Brain microvascular endothelial cell (primary cell): ENCODE measurements around the gene B4GALNT3.

Source experiments
- DNase-seq: peaks from one replicate; pipeline ENCODE4 v3.0.0-alpha.2; 2020
- H3K27ac ChIP-seq: fragments of 250-450 bp; sonication (Bioruptor Pico); 2 replicates; pipeline ENCODE4 v1.5.1; 2020; ENCODE audit warnings: mild to moderate bottlenecking, moderate library complexity
- H3K27me3 ChIP-seq: fragments of 250-450 bp; sonication (Bioruptor Pico); replicated peaks from 2 replicates; pipeline ENCODE4 v1.5.1; 2020; ENCODE audit warnings: mild to moderate bottlenecking
- H3K36me3 ChIP-seq: fragments of 250-450 bp; sonication (Bioruptor Pico); replicated peaks from 2 replicates; pipeline ENCODE4 v1.5.1; 2020; ENCODE audit warnings: mild to moderate bottlenecking
- H3K4me3 ChIP-seq: 2 replicates; pipeline ENCODE4 v1.5.1; 2011; ENCODE audit warnings: low read depth, mild to moderate bottlenecking, control low read depth, low read length, moderate library complexity
- in situ Hi-C: cut with HindIII; loops from 2 replicates; pipeline ENCODE4 v1.10.0; 2017; ENCODE audit warnings: low sequenced_read_pairs, low pct_ligation_motif_present
- TF ChIP-seq, protein P1 (sequence below): IDR thresholded peaks from 2 replicates; pipeline ENCODE4 v1.5.1; 2011; ENCODE audit warnings: low read depth, mild to moderate bottlenecking, moderate library complexity, low read length, control low read depth, inconsistent platforms; ENCODE audit errors: missing control alignments

B4GALNT3 gene

GRCh38 chr12:447141-447540 is 12.6 kb upstream of the B4GALNT3 start:
- no peak for DNase-seq

GRCh38 chr12:449203-449602 is 10.5 kb upstream of the B4GALNT3 start:
- in situ Hi-C loops = no loop called here
- TF ChIP-seq, protein P1, sequence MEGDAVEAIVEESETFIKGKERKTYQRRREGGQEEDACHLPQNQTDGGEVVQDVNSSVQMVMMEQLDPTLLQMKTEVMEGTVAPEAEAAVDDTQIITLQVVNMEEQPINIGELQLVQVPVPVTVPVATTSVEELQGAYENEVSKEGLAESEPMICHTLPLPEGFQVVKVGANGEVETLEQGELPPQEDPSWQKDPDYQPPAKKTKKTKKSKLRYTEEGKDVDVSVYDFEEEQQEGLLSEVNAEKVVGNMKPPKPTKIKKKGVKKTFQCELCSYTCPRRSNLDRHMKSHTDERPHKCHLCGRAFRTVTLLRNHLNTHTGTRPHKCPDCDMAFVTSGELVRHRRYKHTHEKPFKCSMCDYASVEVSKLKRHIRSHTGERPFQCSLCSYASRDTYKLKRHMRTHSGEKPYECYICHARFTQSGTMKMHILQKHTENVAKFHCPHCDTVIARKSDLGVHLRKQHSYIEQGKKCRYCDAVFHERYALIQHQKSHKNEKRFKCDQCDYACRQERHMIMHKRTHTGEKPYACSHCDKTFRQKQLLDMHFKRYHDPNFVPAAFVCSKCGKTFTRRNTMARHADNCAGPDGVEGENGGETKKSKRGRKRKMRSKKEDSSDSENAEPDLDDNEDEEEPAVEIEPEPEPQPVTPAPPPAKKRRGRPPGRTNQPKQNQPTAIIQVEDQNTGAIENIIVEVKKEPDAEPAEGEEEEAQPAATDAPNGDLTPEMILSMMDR = no peak
- no peaks in the 10 kb centered on the region for H3K36me3 ChIP-seq
- H3K4me3 ChIP-seq = no peak overlapping the region
- H3K27ac ChIP-seq = no peak overlapping the region
- no peak for DNase-seq
- no peaks in the 10 kb centered on the region for H3K27me3 ChIP-seq

More at GRCh38 chr12:447141-447540, 12.6 kb upstream of the B4GALNT3 start:
- Histone ChIP-seq H3K4me3 (no peak overlapping the region), H3K27ac (no peak overlapping the region), H3K36me3 (no peaks in the 10 kb centered on the region), H3K27me3 (no peaks in the 10 kb centered on the region)
- in situ Hi-C loops = no loop called here
- TF ChIP-seq, protein P1 = no peak

GRCh38 chr12:450438-450837 is 9.3 kb upstream of the B4GALNT3 start:
- no peak for DNase-seq
- Histone ChIP-seq H3K4me3 (no peak overlapping the region), H3K27me3 (no peaks in the 10 kb centered on the region), H3K36me3 (no peaks in the 10 kb centered on the region), H3K27ac (no peak overlapping the region)
- in situ Hi-C loops = no loop called here
- TF ChIP-seq, protein P1 = no peak

DNA sequence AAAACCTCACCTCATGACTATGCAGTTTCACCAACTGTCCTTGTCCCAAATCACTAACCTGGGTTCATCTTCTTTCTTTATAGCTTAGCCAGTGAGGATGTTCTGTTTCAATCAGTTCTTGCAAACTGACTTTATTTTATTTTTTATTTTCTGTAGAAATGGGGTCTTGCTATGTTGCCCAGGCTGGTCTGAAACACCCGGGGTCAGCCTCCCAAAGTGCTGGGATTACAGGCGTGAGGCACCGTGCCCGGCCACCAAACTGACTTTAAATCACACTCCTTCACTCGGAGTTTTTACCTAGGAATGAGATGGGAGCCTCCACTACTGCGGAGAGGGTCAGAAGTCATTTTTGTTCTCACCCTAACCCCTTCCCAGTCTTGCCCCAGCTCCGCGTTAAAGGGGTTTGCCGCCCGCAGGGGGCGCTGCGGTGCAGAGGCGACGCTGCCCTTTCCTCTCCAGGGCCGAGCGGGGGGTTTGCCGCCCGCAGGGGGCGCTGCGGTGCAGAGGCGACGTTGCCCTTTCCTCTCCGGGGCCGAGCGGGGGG is 7.0 kb upstream of the B4GALNT3 start:
- DNase-seq = no peak
- Histone ChIP-seq H3K27me3 (peaks cover 4% of the 10 kb centered on the region), H3K4me3 (no peak overlapping the region), H3K27ac (no peak overlapping the region), H3K36me3 (no peaks in the 10 kb centered on the region)
- TF ChIP-seq, protein P1 = peak; percentile 35
- in situ Hi-C loops = no loop called here

GRCh38 chr12:454833-455232 is 4.9 kb upstream of the B4GALNT3 start:
- TF ChIP-seq, protein P1 = no peak
- H3K4me3 ChIP-seq = no peak overlapping the region
- peaks cover 19% of the 10 kb centered on the region for H3K27me3 ChIP-seq
- no peaks in the 10 kb centered on the region for H3K36me3 ChIP-seq
- DNase-seq = no peak
- in situ Hi-C loops = no loop called here
- no peak overlapping the region for H3K27ac ChIP-seq

- Histone ChIP-seq H3K4me3 (no peak overlapping the region), H3K36me3 (no peaks in the 10 kb centered on the region), H3K27me3 (peaks cover 24% of the 10 kb centered on the region), H3K27ac (no peak overlapping the region)
- no peak for DNase-seq
- in situ Hi-C loops = no loop called here
- TF ChIP-seq, protein P1 = no peak
Observed at GRCh38 chr12:455821-456220, 3.9 kb upstream of the B4GALNT3 start.
